Heart right ventricle (tissue), 16 donors: Measurements from ENCODE around the gene SERTAD3. TPM values are rescaled to one million over a fixed set of nuclear protein-coding genes. Genes with fewer than 3 reads are reported as not detected.
A peak's percentile ranks its signal among the peaks of the same experiment; 100 is the strongest.
"Not testable (repeated sequence)": the region's sequence is repeated elsewhere in the genome, so short reads cannot be mapped to it uniquely, and the experiment has no call there.

Source experiments
- ATAC-seq, 8 donors: fragments of 200-7000 bp; cut with Tn5 transposase; one replicate each; pipeline ENCODE4 v1.9.1; 2020; ENCODE audit warnings: mild to moderate bottlenecking in 8 of 8, moderate library complexity in 8 of 8, moderate number of reproducible peaks in 1 of 8
- DNase-seq, 2 donors: peaks; one replicate each; pipeline ENCODE4 v3.0.0-alpha.2; 2020
- H3K27ac ChIP-seq, 10 donors: fragments of 200-600 bp; sonication (generic) in 2 of 10; one replicate each; pipeline versions ENCODE4 v1.5.0 to v1.8.0; 2020 to 2022; ENCODE audit warnings: mild to moderate bottlenecking in 3 of 10
- H3K27me3 ChIP-seq, 7 donors: fragments of 200-600 bp; one replicate each; pipeline ENCODE4 v1.8.0; 2021 to 2022; ENCODE audit warnings: mild to moderate bottlenecking in 2 of 7
- H3K36me3 ChIP-seq, 9 donors: fragments of 200-600 bp; sonication (generic) in 1 of 9; one replicate each; pipeline versions ENCODE4 v1.5.0 to v1.8.0; 2020 to 2022; ENCODE audit warnings: mild to moderate bottlenecking in 2 of 9
- H3K4me1 ChIP-seq, 9 donors: fragments of 200-600 bp; sonication (generic) in 1 of 9; one replicate each; pipeline versions ENCODE4 v1.5.0 to v1.8.0; 2020 to 2022; ENCODE audit warnings: mild to moderate bottlenecking in 4 of 9
- H3K4me3 ChIP-seq, 10 donors: fragments of 200-600 bp; sonication (generic) in 2 of 10; one replicate each; pipeline versions ENCODE4 v1.5.0 to v1.8.0; 2020 to 2022; ENCODE audit warnings: mild to moderate bottlenecking in 7 of 10, moderate library complexity in 2 of 10
- H3K9me3 ChIP-seq, 11 donors: fragments of 200-600 bp in 10 of 11; sonication (generic) in 2 of 11; one replicate each; pipeline versions ENCODE4 v1.5.0 to v1.8.0; 2013 to 2022; ENCODE audit warnings: mild to moderate bottlenecking in 2 of 11, control low read depth in 1 of 11, moderate library complexity in 1 of 11
- WGBS, 2 donors: extraction: QIAGEN DNeasy Blood & Tissue Kit; methylation state at CpG; one replicate each; pipeline ENCODE4 v1.1.7; 2013; ENCODE audit warnings: inconsistent platforms in 1 of 2; 5-methylcytosine and 5-hydroxymethylcytosine counted together
- intact Hi-C, 10 donors: fragments of 100-400 bp; cut with DNase I; formaldehyde crosslinking; loops; one replicate each; pipeline versions ENCODE4 v1.11.1 to v1.14.2; 2022
- polyA plus RNA-seq, 2 donors: library from polyadenylated mRNA; stranded (reverse); fragments of 200-250 nt; gene quantifications; one replicate each; pipeline ENCODE4 v1.2.3, GENCODE V29; 2013
- total RNA-seq, 10 donors: library from RNA; stranded (reverse); fragmentation: NEBNext Ultra II Directional in 3 of 10; extraction: Animal tissue kit (Norgen Biotek cat#: 25700) in 3 of 10; gene quantifications; one replicate each; pipeline versions ENCODE4 v1.2.1 to v1.2.4, GENCODE V29; 2021 to 2023
- TF ChIP-seq, protein P1 (sequence below), 9 donors: fragments of 200-600 bp; sonication (generic) in 2 of 9; IDR thresholded peaks; one replicate each; pipeline versions ENCODE4 v1.5.0 to v1.8.0; 2021 to 2022; ENCODE audit warnings: antibody characterized with exemption in 9 of 9, mild to moderate bottlenecking in 5 of 9, moderate library complexity in 1 of 9
- donor health status: Arrhythmogenic right ventricular cardiomyopathy.
- donor health status: ischemic (EF 13 %, LVEDD 7.1; RV severe dilation, severe dysfunction).
- donor health status: healthy with polysubstance abuse.
- donor health status: DM: no; HTN: yes; CAD: no.
- donor health status: DM: no; HTN: no; CAD: no.
- donor health status: ischemic (EF 25% LVEDD 6.9; RV normal size, moderate dysfunction).
- donor health status: ischemic (EF 25% LVEDD 5.7; RV mildly dilated, moderate dysfunction).
- donor health status: healthy.
- donor health status: DM: yes; HTN: yes; CAD: no.
- donor health status: Ischemic cardiomyopathy.
- donor health status: ischemic (EF 35%, LVEDD 5.7; RV mildly dilated, moderate dysfunction).
- donor health status: nonischemic (EF 11% LVEDD 7.7; RV severe dilation, severe dysfunction).
- donor health status: DM: yes; HTN: yes; CAD: no.
- donor health status: PGD.
- donor health status: ischemic (EF 29% LVEDD 5.4; RV normal size, mild dysfunction).
- donor health status: nonischemic (EF 23%, LVEDD 6.1; RV moderate dilation, normal function).

Gene SERTAD3
- total and polyA plus RNA-seq, 12 donors: 19.4 to 37.5 (median 29.3) TPM

DNA sequence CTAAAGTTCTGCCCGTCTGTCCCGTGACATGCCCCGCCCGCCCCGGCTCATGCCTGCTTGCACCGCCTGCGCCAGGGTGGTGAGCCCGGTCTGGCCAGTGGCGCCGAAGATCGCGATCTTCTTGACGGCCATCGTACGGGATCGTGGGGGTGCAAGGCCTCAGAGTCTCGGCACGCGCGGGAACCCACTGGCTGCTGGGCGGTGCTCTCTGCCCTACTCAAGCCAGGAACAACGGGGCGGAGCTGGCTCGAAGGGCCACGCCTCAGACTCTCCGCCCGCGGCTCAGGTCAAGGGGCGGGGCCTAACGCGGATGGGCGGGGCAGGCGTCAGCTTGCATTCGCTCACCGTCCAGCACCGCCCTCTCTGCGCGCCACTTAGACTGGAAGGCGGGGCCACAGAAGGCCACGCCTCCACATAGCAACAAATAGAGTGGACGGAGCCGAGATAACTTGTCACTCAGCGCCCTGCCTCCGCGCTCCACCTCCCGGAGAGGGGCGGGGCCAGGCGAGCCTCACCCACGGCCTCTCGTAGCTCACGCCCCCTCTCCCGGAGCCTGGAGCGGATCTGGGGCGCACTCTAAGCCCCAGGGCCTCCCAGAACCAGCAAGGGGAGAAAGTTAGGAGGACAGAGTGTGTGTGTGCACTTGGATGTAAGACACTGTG, 21.6 kb upstream of the SERTAD3 start, which contains the start of gene BLVRB:
Gene BLVRB, minus strand, starts transcription at position 189 of the 662 bp plus-strand sequence. Its CDS starts 57 bp downstream, at position 132.
- peaks cover 0 to 26% (median 0%) of the 10 kb centered on the region in 7 donors for H3K27me3 ChIP-seq
- no peaks in the 10 kb centered on the region for H3K36me3 ChIP-seq
- peak within 1 kb of the TSS; percentile 49 to 97 (median 74) for H3K4me3 ChIP-seq
- peak; percentile 99 to 100 for DNase-seq
- peaks cover 6 to 50% (median 26%) of the 10 kb centered on the region in 9 donors for H3K4me1 ChIP-seq
- TF ChIP-seq, protein P1, sequence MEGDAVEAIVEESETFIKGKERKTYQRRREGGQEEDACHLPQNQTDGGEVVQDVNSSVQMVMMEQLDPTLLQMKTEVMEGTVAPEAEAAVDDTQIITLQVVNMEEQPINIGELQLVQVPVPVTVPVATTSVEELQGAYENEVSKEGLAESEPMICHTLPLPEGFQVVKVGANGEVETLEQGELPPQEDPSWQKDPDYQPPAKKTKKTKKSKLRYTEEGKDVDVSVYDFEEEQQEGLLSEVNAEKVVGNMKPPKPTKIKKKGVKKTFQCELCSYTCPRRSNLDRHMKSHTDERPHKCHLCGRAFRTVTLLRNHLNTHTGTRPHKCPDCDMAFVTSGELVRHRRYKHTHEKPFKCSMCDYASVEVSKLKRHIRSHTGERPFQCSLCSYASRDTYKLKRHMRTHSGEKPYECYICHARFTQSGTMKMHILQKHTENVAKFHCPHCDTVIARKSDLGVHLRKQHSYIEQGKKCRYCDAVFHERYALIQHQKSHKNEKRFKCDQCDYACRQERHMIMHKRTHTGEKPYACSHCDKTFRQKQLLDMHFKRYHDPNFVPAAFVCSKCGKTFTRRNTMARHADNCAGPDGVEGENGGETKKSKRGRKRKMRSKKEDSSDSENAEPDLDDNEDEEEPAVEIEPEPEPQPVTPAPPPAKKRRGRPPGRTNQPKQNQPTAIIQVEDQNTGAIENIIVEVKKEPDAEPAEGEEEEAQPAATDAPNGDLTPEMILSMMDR (IDR thresholded peaks at IDR 0.05): no peak
- ATAC-seq: peak; percentile 94 to 98 (median 97)
- intact Hi-C loops: loop anchor here in 7 of 10 donors (1.0 to 10.0 kb wide), 12 partner anchors 21 to 169 kb away; partner anchors contain the start of genes SERTAD3 (in 2 of the 7) and LTBP4 (in 1 of the 7)
- H3K27ac ChIP-seq: peak within 1 kb of the TSS; percentile 70 to 94 (median 86)
- 0 to 1% methylated on average over 54 of the region's 54 CpGs for WGBS, 2 donors
- H3K9me3 ChIP-seq: no peaks in the 10 kb centered on the region

- 13 to 15% methylated on average over 11 of the region's 11 CpGs for WGBS, 2 donors
- TF ChIP-seq, protein P1 (IDR thresholded peaks at IDR 0.05): no peak
These were observed 21.0 kb upstream of the SERTAD3 start for GRCh38 chr19:40465025-40465556.

GRCh38 chr19:40464059-40465024, 20.2 kb upstream of the SERTAD3 start:
- peaks cover 6 to 53% (median 26%) of the 10 kb centered on the region in 9 donors for H3K4me1 ChIP-seq
- 28 to 30% methylated on average over 11 of the region's 11 CpGs for WGBS, 2 donors
- no peaks in the 10 kb centered on the region for H3K36me3 ChIP-seq
- peaks cover 0 to 26% (median 0%) of the 10 kb centered on the region in 7 donors for H3K27me3 ChIP-seq
- H3K9me3 ChIP-seq: no peaks in the 10 kb centered on the region
- intact Hi-C loops: loop anchor here in 7 of 10 donors (1.0 to 10.0 kb wide), 13 partner anchors 20 to 170 kb away; partner anchors contain the start of genes SERTAD3 (in 2 of the 7) and LTBP4 (in 1 of the 7)
- ATAC-seq (peak in 5 of 8 donors; percentile 8 to 49 (median 14)), DNase-seq (peak; percentile 80 to 86)
- peak overlapping the region in 9 of 10 donors; percentile 60 to 97 (median 74) for H3K4me3 ChIP-seq
- peak overlapping the region; percentile 70 to 94 (median 86) for H3K27ac ChIP-seq
- TF ChIP-seq, protein P1 (IDR thresholded peaks at IDR 0.05): peak; percentile 67 to 88 (median 83)

More at GRCh38 chr19:40465025-40465556, 21.0 kb upstream of the SERTAD3 start:
- ATAC-seq (peak in 7 of 8 donors; percentile 0 to 32 (median 8)), DNase-seq (no peak)
- Histone ChIP-seq H3K36me3 (no peaks in the 10 kb centered on the region), H3K9me3 (no peaks in the 10 kb centered on the region), H3K4me3 (peak overlapping the region; percentile 49 to 97 (median 74)), H3K27me3 (peaks cover 0 to 26% (median 0%) of the 10 kb centered on the region in 7 donors), H3K27ac (peak overlapping the region; percentile 70 to 94 (median 86)), H3K4me1 (peaks cover 6 to 53% (median 26%) of the 10 kb centered on the region in 9 donors)
- intact Hi-C loops: loop anchor here in 7 of 10 donors (1.0 to 10.0 kb wide), 12 partner anchors 20 to 170 kb away; partner anchors contain the start of genes SERTAD3 (in 2 of the 7) and LTBP4 (in 1 of the 7)

- intact Hi-C loops: loop anchor here in 6 of 10 donors (1.0 to 10.0 kb wide), 9 partner anchors 19 to 171 kb away; partner anchors contain the start of gene SERTAD3 (in 1 of the 6)
- Histone ChIP-seq H3K4me3 (peak overlapping the region in 2 of 10 donors; percentile 13 to 83), H3K27ac (peak overlapping the region in 7 of 10 donors; percentile 23 to 94 (median 88)), H3K4me1 (peaks cover 6 to 53% (median 26%) of the 10 kb centered on the region in 9 donors), H3K27me3 (peaks cover 0 to 23% (median 0%) of the 10 kb centered on the region in 7 donors)
- not testable (repeated sequence) for H3K9me3 ChIP-seq, H3K36me3 ChIP-seq, ATAC-seq, DNase-seq
- 70 to 72% methylated on average over 12 of the region's 12 CpGs for WGBS, 2 donors
These were observed 19.5 kb upstream of the SERTAD3 start for GRCh38 chr19:40463587-40464037.
